Gastroesophageal sphincter (tissue), 3 donors: ENCODE measurements around the gene FLNA.

ENCODE experiments used
- CTCF ChIP-seq, 4 experiments: fragments of 200-600 bp in 2 of 4; fragments of 450-650 bp in 2 of 4; sonication (generic) in 1 of 4; IDR thresholded peaks; one replicate each; pipeline ENCODE4 v1.5.1; 2017 to 2019; ENCODE audit warnings: antibody characterized with exemption in 4 of 4, mild to moderate bottlenecking in 2 of 4, moderate library complexity in 2 of 4
- EP300 ChIP-seq: sonication (generic); formaldehyde crosslinking; IDR thresholded peaks from one replicate; pipeline ENCODE4 v1.6.1; 2017; ENCODE audit warnings: antibody characterized with exemption, mild to moderate bottlenecking
- POLR2AphosphoS5 ChIP-seq: sonication (generic); formaldehyde crosslinking; IDR thresholded peaks from one replicate; pipeline ENCODE4 v1.6.1; 2017; ENCODE audit warnings: antibody characterized with exemption

DNA sequence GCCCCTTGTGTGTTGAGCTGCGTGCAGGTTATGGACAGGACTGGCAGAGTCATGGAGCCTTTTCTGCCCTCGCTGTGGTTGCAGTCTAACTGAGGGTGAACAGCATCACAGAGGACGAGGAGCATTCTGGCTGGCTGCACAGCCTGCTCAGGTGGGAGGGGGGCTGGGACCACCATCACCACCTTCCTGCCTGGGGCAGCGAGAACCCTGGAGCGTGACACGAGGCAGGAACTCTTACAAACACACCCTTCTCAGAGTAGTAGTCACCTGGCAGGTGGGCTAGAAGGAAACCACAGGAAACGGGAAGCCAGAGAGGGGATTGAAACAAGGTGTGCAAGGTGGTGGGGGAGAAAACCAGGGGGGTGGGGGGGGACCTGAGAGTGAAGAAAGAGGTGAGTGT lies 53.3 kb downstream of the FLNA start:
- TF ChIP-seq CTCF (IDR thresholded peaks at IDR 0.05) (no peak), POLR2AphosphoS5 (no peak), EP300 (no peak)
